Uterus (tissue), 4 donors: ENCODE data around the gene EML6. TPM values are rescaled to one million over a fixed set of nuclear protein-coding genes. Genes with fewer than 3 reads are reported as not detected.

Source experiments
- DNase-seq, 2 donors: peaks; one replicate each; pipeline ENCODE4 v3.0.0-alpha.2; 2019 to 2020
- H3K27ac ChIP-seq, 2 donors: fragments of 200-600 bp; sonication (generic); 1 replicate in 1 of 2; 2 replicates in 1 of 2; pipeline ENCODE4 v1.5.1; 2016 to 2018
- H3K27me3 ChIP-seq, 2 donors: fragments of 200-600 bp; sonication (generic); one replicate each; pipeline ENCODE4 v1.5.1; 2018 to 2019; ENCODE audit warnings: control low read depth in 1 of 2
- H3K36me3 ChIP-seq, 2 donors: fragments of 200-600 bp; sonication (generic); one replicate each; pipeline ENCODE4 v1.5.1; 2019; ENCODE audit warnings: control low read depth in 1 of 2
- H3K4me1 ChIP-seq, 2 donors: fragments of 200-600 bp; sonication (generic); one replicate each; pipeline ENCODE4 v1.5.1; 2018 to 2019; ENCODE audit warnings: control low read depth in 1 of 2
- H3K4me3 ChIP-seq, 2 donors: fragments of 200-600 bp; sonication (generic); 1 replicate in 1 of 2; 2 replicates in 1 of 2; pipeline ENCODE4 v1.5.1; 2018 to 2019; ENCODE audit warnings: mild to moderate bottlenecking in 1 of 2
- H3K9me3 ChIP-seq, 2 donors: fragments of 200-600 bp; sonication (generic); one replicate each; pipeline ENCODE4 v1.5.1; 2019; ENCODE audit warnings: control low read depth in 1 of 2
- CTCF ChIP-seq, 4 experiments: fragments of 200-600 bp in 2 of 4; fragments of 450-650 bp in 2 of 4; sonication (generic) in 2 of 4; IDR thresholded peaks; one replicate each; pipeline ENCODE4 v1.5.1; 2016 to 2019; ENCODE audit warnings: antibody characterized with exemption in 4 of 4, mild to moderate bottlenecking in 2 of 4, moderate library complexity in 1 of 4
- POLR2A ChIP-seq, 2 donors: fragments of 450-650 bp; IDR thresholded peaks; one replicate each; pipeline ENCODE4 v1.6.1; 2016; ENCODE audit warnings: antibody characterized with exemption in 2 of 2, mild to moderate bottlenecking in 1 of 2, moderate library complexity in 1 of 2
- intact Hi-C: fragments of 100-400 bp; cut with DNase I; formaldehyde crosslinking; loops from one replicate; pipeline ENCODE4 v1.15.1; 2023; ENCODE audit warnings: low total_unique reads
- total RNA-seq, 4 donors: library from RNA; depleted of rRNA in 3 of 4; stranded (reverse); fragments of >200 nt in 3 of 4; gene quantifications; one replicate each; pipeline versions ENCODE4 v1.1.0 to v1.2.4, GENCODE V29; 2014 to 2023
- donor health status: DM: yes; HTN: yes; CAD: no.

EML6 gene
- total RNA-seq, 4 donors from 2014 or later, result 0.26 to 2.4 (median 1.5) TPM

- Histone ChIP-seq H3K27me3 (no peaks in the 10 kb centered on the region), H3K27ac (no peak overlapping the region), H3K36me3 (no peaks in the 10 kb centered on the region), H3K4me3 (no peak overlapping the region), H3K4me1 (no peaks in the 10 kb centered on the region), H3K9me3 (no peaks in the 10 kb centered on the region)
- no peak for TF ChIP-seq CTCF (IDR thresholded peaks at IDR 0.05)
- TF ChIP-seq POLR2A (IDR thresholded peaks at IDR 0.05), result no peak
- DNase-seq, result no peak
- intact Hi-C loops, result no loop called here
These were observed 35.5 kb downstream of the EML6 start for GRCh38 chr2:54758951-54759350.

DNA sequence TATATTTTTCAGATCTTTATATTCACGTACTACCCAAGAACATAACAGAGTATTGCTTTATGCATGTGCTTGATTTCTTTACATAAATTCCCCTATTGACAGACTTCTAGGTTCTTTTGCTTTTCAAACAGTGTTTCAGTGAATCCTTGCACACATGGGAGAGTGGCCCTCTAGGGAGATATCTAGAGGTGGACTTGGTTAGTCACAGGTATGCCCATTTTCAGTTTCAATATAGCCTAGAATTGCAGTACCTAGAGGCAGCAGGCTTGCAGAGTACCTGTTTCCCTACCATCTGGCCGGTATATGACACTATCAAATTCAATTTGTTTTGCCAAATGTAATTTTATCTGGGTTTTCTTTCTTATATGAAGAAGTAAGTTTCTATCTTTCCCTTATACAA is 36.8 kb downstream of the EML6 start:
- no peaks in the 10 kb centered on the region for H3K27me3 ChIP-seq
- no peaks in the 10 kb centered on the region for H3K4me1 ChIP-seq
- TF ChIP-seq POLR2A (IDR thresholded peaks at IDR 0.05), result no peak
- no peak for TF ChIP-seq CTCF (IDR thresholded peaks at IDR 0.05)
- H3K27ac ChIP-seq, result no peak overlapping the region
- H3K4me3 ChIP-seq, result no peak overlapping the region
- no peak for DNase-seq
- no peaks in the 10 kb centered on the region for H3K9me3 ChIP-seq
- H3K36me3 ChIP-seq, result no peaks in the 10 kb centered on the region
- intact Hi-C loops, result no loop called here

DNA sequence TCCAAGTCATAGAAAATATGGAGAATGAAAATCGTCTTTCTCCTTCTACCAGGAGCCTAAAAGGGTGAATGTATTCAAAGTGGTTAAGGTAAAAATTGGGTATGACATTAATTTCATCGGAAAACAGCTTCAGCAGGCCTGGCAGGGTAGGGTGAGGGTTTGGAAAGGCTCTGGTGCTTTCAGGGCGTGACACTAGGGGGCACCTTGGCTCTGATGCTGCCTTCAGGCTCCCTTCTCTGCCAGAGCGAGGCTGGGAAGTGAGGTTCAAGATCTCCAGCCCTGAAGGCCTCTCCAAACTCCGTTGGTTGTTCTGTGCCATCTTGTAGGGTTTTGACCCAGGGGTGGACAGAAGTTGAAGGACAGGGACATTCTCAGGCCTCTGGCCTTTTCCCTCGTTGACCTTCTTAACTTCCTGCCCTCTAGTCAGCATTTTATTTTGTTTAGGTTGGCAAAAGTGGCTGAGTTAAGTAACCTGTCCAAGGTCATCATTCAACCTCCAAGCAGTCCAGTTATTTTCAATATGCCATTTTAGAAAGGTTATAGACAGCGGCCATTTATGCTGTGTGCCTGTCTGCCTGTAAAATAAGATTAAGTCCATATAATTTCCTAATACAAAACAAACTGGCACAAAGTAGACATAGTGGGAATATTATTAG is 40.3 kb downstream of the EML6 start:
- Histone ChIP-seq H3K4me3 (no peak overlapping the region), H3K4me1 (no peaks in the 10 kb centered on the region), H3K9me3 (no peaks in the 10 kb centered on the region), H3K27me3 (no peaks in the 10 kb centered on the region), H3K27ac (no peak overlapping the region), H3K36me3 (no peaks in the 10 kb centered on the region)
- no peak for TF ChIP-seq POLR2A (IDR thresholded peaks at IDR 0.05)
- no peak for DNase-seq
- intact Hi-C loops, result no loop called here

DNA sequence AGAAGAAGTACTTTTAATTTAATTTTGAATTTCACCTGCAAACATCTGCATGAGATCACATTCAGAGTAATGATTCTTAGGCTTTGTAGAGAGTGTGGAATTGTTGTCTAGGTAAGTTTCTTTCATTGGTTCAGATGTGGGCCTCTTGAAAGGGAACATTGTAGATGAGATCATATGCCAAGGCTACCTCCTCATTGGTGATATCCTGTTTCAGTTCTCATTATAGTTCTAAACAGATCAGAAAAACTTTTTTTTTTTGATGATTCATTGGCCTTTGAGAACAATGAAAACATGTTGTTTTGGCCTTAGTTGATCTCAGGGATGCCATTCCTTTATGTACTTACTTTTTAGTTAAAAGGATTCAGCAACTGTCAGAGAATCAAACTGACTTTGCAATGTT is 44.5 kb downstream of the EML6 start:
- no peak for DNase-seq
- Histone ChIP-seq H3K4me3 (no peak overlapping the region), H3K36me3 (no peaks in the 10 kb centered on the region), H3K4me1 (no peaks in the 10 kb centered on the region), H3K9me3 (no peaks in the 10 kb centered on the region), H3K27ac (no peak overlapping the region), H3K27me3 (no peaks in the 10 kb centered on the region)
- TF ChIP-seq POLR2A (IDR thresholded peaks at IDR 0.05) (no peak), CTCF (IDR thresholded peaks at IDR 0.05) (no peak)
- intact Hi-C loops, result no loop called here

DNA sequence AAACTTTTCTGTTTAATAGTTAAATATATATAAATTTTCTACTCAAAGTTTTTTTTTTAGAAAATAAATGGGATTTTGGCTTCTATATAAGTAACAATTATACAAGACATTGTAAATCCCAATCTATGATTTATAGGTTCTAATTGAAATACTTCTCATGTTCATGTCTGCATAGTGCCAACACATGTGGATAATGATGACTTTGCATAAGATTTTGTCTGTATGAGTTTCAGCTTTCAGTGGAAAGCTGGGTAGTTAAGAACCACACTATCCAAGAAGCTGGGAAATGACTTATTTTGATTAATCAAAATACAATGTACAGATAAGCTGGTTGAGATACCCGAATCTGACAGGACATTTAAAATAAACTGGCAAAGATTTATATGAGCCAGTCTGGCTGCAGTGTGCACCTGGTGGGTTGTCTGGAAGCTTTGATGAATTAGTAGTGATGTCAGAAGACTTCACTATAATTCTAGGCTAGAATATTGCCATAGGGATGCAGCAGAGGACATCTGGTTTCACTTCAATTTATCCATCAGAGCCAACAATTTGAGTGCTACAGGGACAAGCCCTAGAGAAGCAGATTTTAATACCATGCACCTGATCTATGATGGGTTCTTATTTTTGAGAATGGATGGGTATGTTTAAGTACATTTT is 45.4 kb downstream of the EML6 start:
- intact Hi-C loops, result no loop called here
- no peaks in the 10 kb centered on the region for H3K27me3 ChIP-seq
- H3K36me3 ChIP-seq, result no peaks in the 10 kb centered on the region
- DNase-seq, result no peak
- no peak overlapping the region for H3K4me3 ChIP-seq
- H3K9me3 ChIP-seq, result no peaks in the 10 kb centered on the region
- H3K27ac ChIP-seq, result no peak overlapping the region
- no peaks in the 10 kb centered on the region for H3K4me1 ChIP-seq
- TF ChIP-seq CTCF (IDR thresholded peaks at IDR 0.05) (no peak), POLR2A (IDR thresholded peaks at IDR 0.05) (no peak)
